MM.1S (cell line): Measurements from ENCODE around the gene MARK3.

ENCODE experiments used
- CTCF ChIP-seq: fragments of 300-600 bp; sonication (generic); IDR thresholded peaks from 2 replicates; pipeline ENCODE4 v1.5.1; 2016; ENCODE audit warnings: antibody characterized with exemption, low read length, mixed read lengths
- EZH2phosphoT487 ChIP-seq: fragments of 300-600 bp; sonication (generic); IDR thresholded peaks from 2 replicates; pipeline ENCODE4 v1.6.1; 2018; ENCODE audit warnings: antibody characterized with exemption, low read length

- TF ChIP-seq CTCF (no peak), EZH2phosphoT487 (no peak)
Observed at GRCh38 chr14:103360548-103360947, 24.7 kb upstream of the MARK3 start.
